Caco-2 (cell line): Measurements from ENCODE around the gene HIVEP3. TPM values are rescaled to one million over a fixed set of nuclear protein-coding genes. Genes with fewer than 3 reads are reported as not detected.

Source experiments
- BruUV-seq: library from RNA; stranded (reverse); fragments of 400-500 nt; replicated peaks from 2 replicates; lab custom pipeline; 2021; lab: Mats Ljungman, UMichigan
- CTCF ChIA-PET: fragments of 300-600 bp; sonication (Branson Sonifier 250); formaldehyde crosslinking; loops from one replicate; lab custom pipeline; 2022; ENCODE audit warnings: antibody characterized with exemption; lab: Charles Lee
- POLR2A ChIA-PET: fragments of 300-600 bp; sonication (Branson Sonifier 250); formaldehyde crosslinking; loops from one replicate; lab custom pipeline; 2022; ENCODE audit warnings: antibody characterized with exemption; lab: Charles Lee
- DNase-seq, 2 experiments: peaks; one replicate each; pipeline versions ENCODE4 v3.0.0 to v3.0.0-alpha.2; 2020 to 2022
- H3K27me3 ChIP-seq: replicated peaks from 2 replicates; pipeline ENCODE4 v1.6.0; 2011; ENCODE audit warnings: low read length; ENCODE audit not compliant: control insufficient read depth, insufficient read depth
- H3K36me3 ChIP-seq: 2 replicates; pipeline ENCODE4 v1.5.1; 2011; ENCODE audit warnings: low read length; ENCODE audit not compliant: control insufficient read depth, insufficient read depth
- H3K4me1 ChIP-seq: fragments of 250-450 bp; sonication (Bioruptor Pico); 2 replicates; pipeline ENCODE4 v1.5.1; 2020; ENCODE audit warnings: mild to moderate bottlenecking
- H3K4me3 ChIP-seq: 2 replicates; pipeline ENCODE4 v1.5.1; 2011; ENCODE audit warnings: low read depth, mild to moderate bottlenecking, control low read depth, low read length
- H3K9me3 ChIP-seq: fragments of 250-450 bp; sonication (Bioruptor Pico); 2 replicates; pipeline ENCODE4 v1.5.1; 2020; ENCODE audit warnings: mild to moderate bottlenecking, moderate library complexity
- H3K27ac Mint-ChIP-seq: one replicate; pipeline ENCODE4 v1.8.0; 2022; ENCODE audit warnings: mixed read lengths; ENCODE audit not compliant: unreplicated experiment
- H3K27me3 Mint-ChIP-seq: one replicate; pipeline ENCODE4 v1.8.0; 2022; ENCODE audit warnings: mixed read lengths; ENCODE audit not compliant: insufficient read depth, unreplicated experiment
- H3K36me3 Mint-ChIP-seq: one replicate; pipeline ENCODE4 v1.8.0; 2022; ENCODE audit warnings: mild to moderate bottlenecking, mixed read lengths; ENCODE audit not compliant: insufficient read depth, unreplicated experiment
- H3K4me1 Mint-ChIP-seq: one replicate; pipeline ENCODE4 v1.8.0; 2022; ENCODE audit warnings: low read depth, mixed read lengths; ENCODE audit not compliant: unreplicated experiment
- H3K4me3 Mint-ChIP-seq: one replicate; pipeline ENCODE4 v1.8.0; 2022; ENCODE audit warnings: mild to moderate bottlenecking, moderate library complexity, mixed read lengths; ENCODE audit not compliant: unreplicated experiment
- H3K9me3 Mint-ChIP-seq: one replicate; pipeline ENCODE4 v1.8.0; 2022; ENCODE audit warnings: mixed read lengths; ENCODE audit not compliant: unreplicated experiment
- CTCF ChIP-seq, 2 experiments: fragments of 200-600 bp in 1 of 2; IDR thresholded peaks; 1 replicate in 1 of 2; 2 replicates in 1 of 2; pipeline versions ENCODE4 v1.5.1 to v1.8.0; 2011 to 2022; ENCODE audit warnings: antibody characterized with exemption in 1 of 2, control low read depth in 1 of 2, inconsistent platforms in 1 of 2, low read depth in 1 of 2, low read length in 1 of 2, mild to moderate bottlenecking in 1 of 2, moderate library complexity in 1 of 2; ENCODE audit not compliant: insufficient read depth in 1 of 2, severe bottlenecking in 1 of 2, unreplicated experiment in 1 of 2
- intact Hi-C: fragments of 100-400 bp; cut with micrococcal nuclease; formaldehyde crosslinking; loops from one replicate; pipeline ENCODE4 v1.10.0; 2022; ENCODE audit not compliant: unreplicated experiment
- total RNA-seq: library from RNA; stranded (reverse); gene quantifications from 2 replicates; pipeline ENCODE4 v1.2.3, GENCODE V29; 2022

Gene HIVEP3
- total RNA-seq, 1 experiment from 2014 or later: 0.25 TPM

GRCh38 chr1:41765152-41765551 lies 153.6 kb downstream of the HIVEP3 start:
- Histone ChIP-seq H3K4me1 (no peaks in the 10 kb centered on the region), H3K27me3 (no peaks in the 10 kb centered on the region), H3K4me3 (no peak overlapping the region), H3K9me3 (no peaks in the 10 kb centered on the region), H3K36me3 (no peaks in the 10 kb centered on the region)
- no peak overlapping the region for H3K4me3 Mint-ChIP-seq
- no TSS peak for BruUV-seq
- no peaks in the 10 kb centered on the region for H3K36me3 Mint-ChIP-seq
- peaks cover 17% of the 10 kb centered on the region for H3K27me3 Mint-ChIP-seq
- DNase-seq: no peak
- ChIA-PET CTCF (no interaction called here), POLR2A (no interaction called here)
- no peak overlapping the region for H3K27ac Mint-ChIP-seq
- H3K4me1 Mint-ChIP-seq: no peaks in the 10 kb centered on the region
- intact Hi-C loops: no loop called here
- no peak for TF ChIP-seq CTCF (IDR thresholded peaks at IDR 0.05; ENCODE audit: insufficient read depth in 1 of 2, low read depth in 1 of 2, low read length in 1 of 2, severe bottlenecking in 1 of 2, unreplicated experiment in 1 of 2)
- peaks cover 15% of the 10 kb centered on the region for H3K9me3 Mint-ChIP-seq

GRCh38 chr1:41764656-41765055 lies 154.1 kb downstream of the HIVEP3 start:
- Mint-ChIP-seq H3K27me3 (peaks cover 17% of the 10 kb centered on the region), H3K27ac (no peak overlapping the region), H3K36me3 (no peaks in the 10 kb centered on the region), H3K9me3 (peaks cover 15% of the 10 kb centered on the region), H3K4me1 (no peaks in the 10 kb centered on the region), H3K4me3 (no peak overlapping the region)
- no peak overlapping the region for H3K4me3 ChIP-seq
- H3K36me3 ChIP-seq: no peaks in the 10 kb centered on the region
- no peak for DNase-seq
- no peak for TF ChIP-seq CTCF (IDR thresholded peaks at IDR 0.05; ENCODE audit: insufficient read depth in 1 of 2, low read depth in 1 of 2, low read length in 1 of 2, severe bottlenecking in 1 of 2, unreplicated experiment in 1 of 2)
- no peaks in the 10 kb centered on the region for H3K27me3 ChIP-seq
- ChIA-PET POLR2A (no interaction called here), CTCF (no interaction called here)
- no TSS peak for BruUV-seq
- no peaks in the 10 kb centered on the region for H3K4me1 ChIP-seq
- no peaks in the 10 kb centered on the region for H3K9me3 ChIP-seq
- intact Hi-C loops: no loop called here

- BruUV-seq: no TSS peak
- ChIA-PET POLR2A (no interaction called here), CTCF (no interaction called here)
- Mint-ChIP-seq H3K27me3 (peaks cover 13% of the 10 kb centered on the region), H3K36me3 (no peaks in the 10 kb centered on the region), H3K9me3 (peaks cover 15% of the 10 kb centered on the region), H3K4me1 (no peaks in the 10 kb centered on the region), H3K4me3 (no peak overlapping the region), H3K27ac (no peak overlapping the region)
- Histone ChIP-seq H3K9me3 (no peaks in the 10 kb centered on the region), H3K4me3 (no peak overlapping the region), H3K4me1 (no peaks in the 10 kb centered on the region), H3K36me3 (no peaks in the 10 kb centered on the region), H3K27me3 (no peaks in the 10 kb centered on the region)
- TF ChIP-seq CTCF (IDR thresholded peaks at IDR 0.05; ENCODE audit: insufficient read depth in 1 of 2, low read depth in 1 of 2, low read length in 1 of 2, severe bottlenecking in 1 of 2, unreplicated experiment in 1 of 2): no peak
- no peak for DNase-seq
- intact Hi-C loops: no loop called here
Measured at GRCh38 chr1:41762777-41763176, 155.9 kb downstream of the HIVEP3 start.
